Fibroblast of lung (primary cell): Measurements from ENCODE around the gene NMUR2. TPM values are rescaled to one million over a fixed set of nuclear protein-coding genes. Genes with fewer than 3 reads are reported as not detected.

Experiments
- DNase-seq, 2 donors: peaks; one replicate each; pipeline versions ENCODE4 v3.0.0 to v3.0.0-alpha.2; 2010; ENCODE audit warnings: low read depth in 2 of 2
- H2AFZ ChIP-seq: 2 replicates; pipeline ENCODE4 v1.5.1; 2012; ENCODE audit warnings: low read length, control low read depth, inconsistent platforms
- H3K27ac ChIP-seq: 2 replicates; pipeline ENCODE4 v1.5.1; 2011; ENCODE audit warnings: low read length, control low read depth; ENCODE audit not compliant: insufficient read depth
- H3K27me3 ChIP-seq: 2 replicates; pipeline ENCODE4 v1.5.1; 2011; ENCODE audit warnings: mild to moderate bottlenecking, low read length; ENCODE audit not compliant: control insufficient read depth, insufficient read depth
- H3K36me3 ChIP-seq: 2 replicates; pipeline ENCODE4 v1.5.1; 2011; ENCODE audit warnings: low read length; ENCODE audit not compliant: control insufficient read depth, insufficient read depth
- H3K4me1 ChIP-seq: 2 replicates; pipeline ENCODE4 v1.5.1; 2011; ENCODE audit warnings: low read length; ENCODE audit not compliant: control insufficient read depth, insufficient read depth; ENCODE audit errors: extremely low read depth
- H3K4me2 ChIP-seq: 2 replicates; pipeline ENCODE4 v1.5.1; 2011; ENCODE audit warnings: low read length, control low read depth; ENCODE audit not compliant: insufficient read depth; ENCODE audit errors: extremely low read depth
- H3K4me3 ChIP-seq, 4 experiments: fragments of 200-600 bp in 1 of 4; sonication (generic) in 1 of 4; replicated peaks in 1 of 4; 2 replicates each; pipeline ENCODE4 v1.5.1; 2011 to 2016; ENCODE audit warnings: low read length in 4 of 4, low read depth in 3 of 4, mild to moderate bottlenecking in 3 of 4, control low read depth in 2 of 4, inconsistent platforms in 1 of 4, mixed read lengths in 1 of 4; ENCODE audit not compliant: insufficient read depth in 1 of 4; ENCODE audit errors: control extremely low read depth in 1 of 4
- H3K79me2 ChIP-seq: 2 replicates; pipeline ENCODE4 v1.5.1; 2012; ENCODE audit warnings: mild to moderate bottlenecking, low read length, inconsistent platforms; ENCODE audit not compliant: control insufficient read depth, insufficient read depth
- H3K9ac ChIP-seq: 2 replicates; pipeline ENCODE4 v1.5.1; 2011; ENCODE audit warnings: mild to moderate bottlenecking, low read length, control low read depth; ENCODE audit not compliant: insufficient read depth
- H3K9me3 ChIP-seq: 2 replicates; pipeline ENCODE4 v1.5.1; 2012; ENCODE audit warnings: low read depth, low read length; ENCODE audit not compliant: control insufficient read depth, insufficient read depth
- H4K20me1 ChIP-seq: 2 replicates; pipeline ENCODE4 v1.5.1; 2011; ENCODE audit warnings: low read length; ENCODE audit not compliant: control insufficient read depth, insufficient read depth; ENCODE audit errors: extremely low read depth
- EZH2 ChIP-seq: IDR thresholded peaks from 2 replicates; pipeline ENCODE4 v1.5.1; 2012; ENCODE audit warnings: low read length, control low read depth, mild to moderate bottlenecking; ENCODE audit errors: missing control alignments
- polyA plus RNA-seq, 2 donors: library from polyadenylated mRNA; depleted of rRNA in 1 of 2; stranded (reverse) in 1 of 2; unstranded in 1 of 2; fragments of >200 nt; gene quantifications; 2 replicates each; pipeline ENCODE4 v1.2.1, GENCODE V29; 2011 to 2012; ENCODE audit warnings: missing spikeins in 1 of 2
- total RNA-seq: library from RNA; depleted of rRNA; stranded (reverse); fragments of >200 nt; gene quantifications from 2 replicates; pipeline ENCODE4 v1.2.1, GENCODE V29; 2014
- TF ChIP-seq, protein P1 (sequence below), 2 donors: IDR thresholded peaks in 1 of 2; conservative IDR thresholded peaks in 1 of 2; 1 replicate in 1 of 2; 2 replicates in 1 of 2; pipeline ENCODE4 v1.5.1; 2011 to 2012; ENCODE audit warnings: low read length in 2 of 2, control low read depth in 1 of 2, inconsistent platforms in 1 of 2, low read depth in 1 of 2, mild to moderate bottlenecking in 1 of 2

NMUR2 gene
- total and polyA plus RNA-seq, 2 donors (not counting 1 experiment from before 2014, with no cell fraction given) = not detected

DNA sequence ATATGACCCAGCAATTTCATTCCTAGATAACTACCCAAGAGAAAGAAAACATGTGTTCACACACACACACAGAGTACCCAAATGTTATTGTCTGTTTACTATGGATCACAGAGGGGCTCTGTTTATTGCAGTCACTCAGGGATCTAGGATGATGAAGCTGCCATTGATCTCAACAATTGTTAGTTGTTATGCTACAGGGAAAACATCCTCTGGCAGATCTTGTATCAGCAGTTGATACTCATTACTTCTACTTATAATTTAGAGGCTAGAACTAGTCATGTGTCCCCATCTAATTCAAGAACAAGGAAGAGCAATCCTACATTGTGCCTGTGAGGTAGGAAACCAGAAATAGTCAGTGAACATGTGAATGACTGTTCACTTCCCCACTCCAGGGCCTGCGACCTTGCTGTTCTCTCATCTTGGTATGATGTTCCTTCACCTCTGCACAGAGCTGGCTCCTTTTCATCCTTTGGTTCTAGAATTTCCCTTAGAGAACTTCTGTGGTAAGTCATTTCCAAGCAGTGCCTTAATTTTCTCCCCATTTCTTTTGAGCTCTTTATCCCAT lies 30.3 kb downstream of the NMUR2 start:
- no peaks in the 10 kb centered on the region for H3K9me3 ChIP-seq
- no peak overlapping the region for H3K4me2 ChIP-seq
- H3K27ac ChIP-seq = no peak overlapping the region
- H3K36me3 ChIP-seq = no peaks in the 10 kb centered on the region
- no peaks in the 10 kb centered on the region for H3K4me1 ChIP-seq
- H4K20me1 ChIP-seq = no peaks in the 10 kb centered on the region
- TF ChIP-seq EZH2 = no peak
- TF ChIP-seq, protein P1, sequence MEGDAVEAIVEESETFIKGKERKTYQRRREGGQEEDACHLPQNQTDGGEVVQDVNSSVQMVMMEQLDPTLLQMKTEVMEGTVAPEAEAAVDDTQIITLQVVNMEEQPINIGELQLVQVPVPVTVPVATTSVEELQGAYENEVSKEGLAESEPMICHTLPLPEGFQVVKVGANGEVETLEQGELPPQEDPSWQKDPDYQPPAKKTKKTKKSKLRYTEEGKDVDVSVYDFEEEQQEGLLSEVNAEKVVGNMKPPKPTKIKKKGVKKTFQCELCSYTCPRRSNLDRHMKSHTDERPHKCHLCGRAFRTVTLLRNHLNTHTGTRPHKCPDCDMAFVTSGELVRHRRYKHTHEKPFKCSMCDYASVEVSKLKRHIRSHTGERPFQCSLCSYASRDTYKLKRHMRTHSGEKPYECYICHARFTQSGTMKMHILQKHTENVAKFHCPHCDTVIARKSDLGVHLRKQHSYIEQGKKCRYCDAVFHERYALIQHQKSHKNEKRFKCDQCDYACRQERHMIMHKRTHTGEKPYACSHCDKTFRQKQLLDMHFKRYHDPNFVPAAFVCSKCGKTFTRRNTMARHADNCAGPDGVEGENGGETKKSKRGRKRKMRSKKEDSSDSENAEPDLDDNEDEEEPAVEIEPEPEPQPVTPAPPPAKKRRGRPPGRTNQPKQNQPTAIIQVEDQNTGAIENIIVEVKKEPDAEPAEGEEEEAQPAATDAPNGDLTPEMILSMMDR (conservative IDR thresholded peaks at IDR 0.05 in 1 of 2, IDR thresholded peaks at IDR 0.05 in 1 of 2; ENCODE audit: low read depth in 1 of 2, low read length in 2 of 2) = no peak
- no peaks in the 10 kb centered on the region for H3K79me2 ChIP-seq
- no peak overlapping the region for H3K4me3 ChIP-seq
- no peak overlapping the region for H3K9ac ChIP-seq
- H3K27me3 ChIP-seq = no peaks in the 10 kb centered on the region
- H2AFZ ChIP-seq = no peak overlapping the region
- DNase-seq = no peak

- H3K4me3 ChIP-seq = no peak overlapping the region
These were observed 32.2 kb downstream of the NMUR2 start for GRCh38 chr5:152372875-152373274.

DNA sequence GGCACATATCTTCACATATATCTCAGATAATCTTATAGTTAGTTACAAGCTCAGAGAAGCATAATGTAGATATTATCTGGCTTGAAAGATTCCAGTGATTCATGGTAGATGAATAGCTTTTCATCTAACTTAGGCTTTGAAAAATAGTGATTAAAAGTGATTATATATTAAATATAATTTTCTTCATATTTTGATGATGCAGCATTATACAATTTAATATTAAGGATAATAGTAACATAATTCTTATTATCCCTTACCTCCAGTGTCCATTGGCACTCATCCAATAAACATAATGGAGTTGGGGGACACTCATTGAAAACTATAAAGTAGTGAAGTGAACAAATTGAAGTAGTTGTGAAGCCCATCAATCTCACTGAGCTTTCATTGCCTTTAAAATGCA lies 35.8 kb downstream of the NMUR2 start:
- no peaks in the 10 kb centered on the region for H4K20me1 ChIP-seq
- no peak overlapping the region for H3K27ac ChIP-seq
- H3K9ac ChIP-seq = no peak overlapping the region
- no peaks in the 10 kb centered on the region for H3K9me3 ChIP-seq
- no peaks in the 10 kb centered on the region for H3K4me1 ChIP-seq
- H3K4me2 ChIP-seq = no peak overlapping the region
- H3K36me3 ChIP-seq = no peaks in the 10 kb centered on the region
- no peaks in the 10 kb centered on the region for H3K79me2 ChIP-seq
- no peak for DNase-seq
- H2AFZ ChIP-seq = no peak overlapping the region
- no peaks in the 10 kb centered on the region for H3K27me3 ChIP-seq
- TF ChIP-seq, protein P1 (conservative IDR thresholded peaks at IDR 0.05 in 1 of 2, IDR thresholded peaks at IDR 0.05 in 1 of 2; ENCODE audit: low read depth in 1 of 2, low read length in 2 of 2) = no peak
- no peak for TF ChIP-seq EZH2
- no peak overlapping the region for H3K4me3 ChIP-seq

More at GRCh38 chr5:152372875-152373274, 32.2 kb downstream of the NMUR2 start:
- Histone ChIP-seq H3K27ac (no peak overlapping the region), H3K4me2 (no peak overlapping the region), H3K36me3 (no peaks in the 10 kb centered on the region), H4K20me1 (no peaks in the 10 kb centered on the region), H3K27me3 (no peaks in the 10 kb centered on the region), H3K4me1 (no peaks in the 10 kb centered on the region), H2AFZ (no peak overlapping the region), H3K9me3 (no peaks in the 10 kb centered on the region), H3K9ac (no peak overlapping the region), H3K79me2 (no peaks in the 10 kb centered on the region)
- no peak for DNase-seq
- TF ChIP-seq, protein P1 (conservative IDR thresholded peaks at IDR 0.05 in 1 of 2, IDR thresholded peaks at IDR 0.05 in 1 of 2; ENCODE audit: low read depth in 1 of 2, low read length in 2 of 2) = no peak
- no peak for TF ChIP-seq EZH2
